PC-3 (cell line): ENCODE results near the gene TSPAN13. TPM values are rescaled to one million over a fixed set of nuclear protein-coding genes. Genes with fewer than 3 reads are reported as not detected.

Experiments
- ATAC-seq: fragments of 200-7000 bp; cut with Tn5 transposase; 2 replicates; pipeline ENCODE4 v1.9.1; 2020; ENCODE audit warnings: mild to moderate bottlenecking, moderate library complexity
- BruUV-seq: library from RNA; stranded (reverse); fragments of 400-500 nt; replicated peaks from 2 replicates; lab custom pipeline; 2021; lab: Mats Ljungman, UMichigan
- CTCF ChIA-PET: fragments of 300-600 bp; sonication (Branson Sonifier 250); formaldehyde crosslinking; loops from one replicate; lab custom pipeline; 2022; ENCODE audit warnings: antibody characterized with exemption; lab: Charles Lee
- POLR2A ChIA-PET: fragments of 300-600 bp; sonication (Branson Sonifier 250); formaldehyde crosslinking; loops from one replicate; lab custom pipeline; 2022; ENCODE audit warnings: antibody characterized with exemption; ENCODE audit not compliant: unreplicated experiment; lab: Charles Lee
- DNase-seq: peaks from one replicate; pipeline ENCODE4 v3.0.0-alpha.2; 2015
- H2AFZ ChIP-seq: fragments of 300-600 bp; sonication (generic); 2 replicates; pipeline ENCODE4 v1.6.0; 2016; ENCODE audit warnings: antibody characterized with exemption, low read length
- H3F3A ChIP-seq: fragments of 300-600 bp; sonication (generic); one replicate; pipeline ENCODE4 v1.6.0; 2017; ENCODE audit warnings: antibody characterized with exemption, low read length, control low read depth, mild to moderate bottlenecking; ENCODE audit not compliant: unreplicated experiment
- H3K27ac ChIP-seq: fragments of 300-600 bp; sonication (generic); 2 replicates; pipeline ENCODE4 v1.5.1; 2016; ENCODE audit warnings: mild to moderate bottlenecking, low read length
- H3K27me3 ChIP-seq: fragments of 300-600 bp; sonication (generic); 2 replicates; pipeline ENCODE4 v1.6.1; 2016; ENCODE audit warnings: low read length, mixed read lengths
- H3K36me3 ChIP-seq: fragments of 300-600 bp; sonication (generic); 2 replicates; pipeline ENCODE4 v1.6.1; 2016; ENCODE audit warnings: low read depth, mixed run types, low read length, mixed read lengths
- H3K4me1 ChIP-seq: fragments of 300-600 bp; sonication (generic); 2 replicates; pipeline ENCODE4 v1.5.1; 2016; ENCODE audit warnings: low read length; ENCODE audit not compliant: insufficient read depth
- H3K4me2 ChIP-seq: fragments of 300-600 bp; sonication (generic); 2 replicates; pipeline ENCODE4 v1.6.0; 2016; ENCODE audit warnings: low read length
- H3K4me3 ChIP-seq: fragments of 300-600 bp; sonication (generic); 2 replicates; pipeline ENCODE4 v1.5.1; 2016; ENCODE audit warnings: mild to moderate bottlenecking, low read length, mixed read lengths
- H3K79me2 ChIP-seq: fragments of 300-600 bp; sonication (generic); 2 replicates; pipeline ENCODE4 v1.6.1; 2017; ENCODE audit warnings: low read length, mixed read lengths
- H3K9ac ChIP-seq: fragments of 300-600 bp; sonication (generic); 2 replicates; pipeline ENCODE4 v1.6.0; 2016; ENCODE audit warnings: mild to moderate bottlenecking, low read length
- H3K9me2 ChIP-seq: fragments of 300-600 bp; sonication (generic); replicated peaks from 2 replicates; pipeline ENCODE4 v1.6.1; 2016; ENCODE audit warnings: mixed run types, low read length, mixed read lengths
- H3K9me3 ChIP-seq: fragments of 300-600 bp; sonication (generic); 2 replicates; pipeline ENCODE4 v1.6.1; 2016; ENCODE audit warnings: low read length, mixed read lengths
- H4K20me1 ChIP-seq: fragments of 300-600 bp; sonication (generic); 2 replicates; pipeline ENCODE4 v1.6.1; 2016; ENCODE audit warnings: low read length, mixed read lengths
- CTCF ChIP-seq: fragments of 300-600 bp; sonication (generic); conservative IDR thresholded peaks from 2 replicates; pipeline ENCODE4 v1.5.1; 2017; ENCODE audit warnings: antibody characterized with exemption, low read depth, mild to moderate bottlenecking, low read length
- EZH2 ChIP-seq: fragments of 300-600 bp; sonication (generic); IDR thresholded peaks from one replicate; pipeline ENCODE4 v1.6.1; 2017; ENCODE audit warnings: antibody characterized with exemption, mild to moderate bottlenecking, low read length; ENCODE audit not compliant: unreplicated experiment
- EZH2phosphoT487 ChIP-seq: fragments of 300-600 bp; sonication (generic); IDR thresholded peaks from 2 replicates; pipeline ENCODE4 v1.6.1; 2018; ENCODE audit warnings: mild to moderate bottlenecking, antibody characterized with exemption, low read length, borderline replicate concordance
- intact Hi-C: fragments of 100-400 bp; cut with micrococcal nuclease; formaldehyde crosslinking; loops from 2 replicates; pipeline ENCODE4 v1.9.0; 2023
- total RNA-seq: library from RNA; depleted of rRNA; stranded (reverse); fragments of >200 nt; gene quantifications from 2 replicates; pipeline ENCODE4 v1.2.3, GENCODE V29; 2014; rRNA removed

The TSPAN13 gene
- total RNA-seq, 1 experiment from 2014 or later = 34.9 TPM

- H4K20me1 ChIP-seq = no peaks in the 10 kb centered on the region
- H3K9ac ChIP-seq = no peak overlapping the region
- H3K27ac ChIP-seq = no peak overlapping the region
- no peaks in the 10 kb centered on the region for H3F3A ChIP-seq
- DNase-seq = no peak
- H3K9me2 ChIP-seq = no peaks in the 10 kb centered on the region
- POLR2A ChIA-PET = no interaction called here
- H3K36me3 ChIP-seq = no peaks in the 10 kb centered on the region; the same call in 1 of the 2 replicates
- ATAC-seq = no peak
- CTCF ChIA-PET = no interaction called here
- no peaks in the 10 kb centered on the region for H3K9me3 ChIP-seq
- TF ChIP-seq EZH2phosphoT487 = no peak
- TF ChIP-seq CTCF = no peak
- no peak for TF ChIP-seq EZH2
- no peaks in the 10 kb centered on the region for H3K27me3 ChIP-seq
- no peak overlapping the region for H3K4me2 ChIP-seq
- no peak overlapping the region for H3K4me3 ChIP-seq
- intact Hi-C loops = no loop called here
- no peaks in the 10 kb centered on the region for H3K79me2 ChIP-seq
- BruUV-seq = no TSS peak
- H3K4me1 ChIP-seq = no peaks in the 10 kb centered on the region
- no peak overlapping the region for H2AFZ ChIP-seq
Observed at GRCh38 chr7:16833373-16833772, 79.8 kb downstream of the TSPAN13 start.

Other genes with a start within 250 kb of the TSPAN13 start
- gene LRRC72, start 226.9 kb upstream of the TSPAN13 start, total RNA-seq = not detected in 2 replicates
- 7.7 and 8.5 TPM in 2 replicates for gene ANKMY2, start 108.0 kb upstream of the TSPAN13 start, total RNA-seq
- 86.1 and 94.1 TPM in 2 replicates for gene BZW2, start 107.6 kb upstream of the TSPAN13 start, total RNA-seq
- 72.2 and 140 TPM in 2 replicates for gene AGR2, start 51.2 kb downstream of the TSPAN13 start, total RNA-seq
- gene AGR3, start 128.2 kb downstream of the TSPAN13 start, total RNA-seq = not detected in 2 replicates